ENCODE results near the gene SOD1.

SOD1 gene

GRCh38 chr21:31713115-31713514 lies 53.6 kb downstream of the SOD1 start:
- DNase-seq (ENCODE audit: low read depth, low spot score), result no peak
- no peaks in the 10 kb centered on the region for H3K36me3 ChIP-seq (ENCODE audit: insufficient read depth, insufficient read length, low read length)
- H3K4me3 ChIP-seq (ENCODE audit: insufficient read length, low read depth), result no peak overlapping the region
- H3K9me3 ChIP-seq (ENCODE audit: insufficient read depth, low read length), result no peaks in the 10 kb centered on the region
- TF ChIP-seq YY1 (IDR thresholded peaks at IDR 0.05; ENCODE audit: insufficient read depth, insufficient read length) (no peak), SUZ12 (IDR thresholded peaks at IDR 0.05; ENCODE audit: extremely low read depth, insufficient read depth, insufficient read length) (no peak), ZNF274 (IDR thresholded peaks at IDR 0.05; ENCODE audit: low read depth, low read length) (no peak)
- H3K4me1 ChIP-seq (ENCODE audit: insufficient read depth, insufficient read length), result no peaks in the 10 kb centered on the region
- no peaks in the 10 kb centered on the region for H3K27me3 ChIP-seq (ENCODE audit: insufficient read depth, insufficient read length)
- no peak overlapping the region for H3K9ac ChIP-seq (ENCODE audit: insufficient read length, low read depth)

- DNase-seq (ENCODE audit: low read depth, low spot score), result no peak
- no peaks in the 10 kb centered on the region for H3K4me1 ChIP-seq (ENCODE audit: insufficient read depth, insufficient read length)
- no peaks in the 10 kb centered on the region for H3K36me3 ChIP-seq (ENCODE audit: insufficient read depth, insufficient read length, low read length)
- no peaks in the 10 kb centered on the region for H3K27me3 ChIP-seq (ENCODE audit: insufficient read depth, insufficient read length)
- H3K9me3 ChIP-seq (ENCODE audit: insufficient read depth, low read length), result no peaks in the 10 kb centered on the region
- H3K4me3 ChIP-seq (ENCODE audit: insufficient read length, low read depth), result no peak overlapping the region
- TF ChIP-seq YY1 (IDR thresholded peaks at IDR 0.05; ENCODE audit: insufficient read depth, insufficient read length) (no peak), SUZ12 (IDR thresholded peaks at IDR 0.05; ENCODE audit: extremely low read depth, insufficient read depth, insufficient read length) (no peak), ZNF274 (IDR thresholded peaks at IDR 0.05; ENCODE audit: low read depth, low read length) (no peak)
- H3K9ac ChIP-seq (ENCODE audit: insufficient read length, low read depth), result no peak overlapping the region
These were observed 54.7 kb downstream of the SOD1 start for GRCh38 chr21:31713973-31714740.

- no peak for DNase-seq (ENCODE audit: low read depth, low spot score)
- Histone ChIP-seq H3K27me3 (ENCODE audit: insufficient read depth, insufficient read length) (no peaks in the 10 kb centered on the region), H3K9ac (ENCODE audit: insufficient read length, low read depth) (no peak overlapping the region), H3K4me1 (ENCODE audit: insufficient read depth, insufficient read length) (no peaks in the 10 kb centered on the region), H3K36me3 (ENCODE audit: insufficient read depth, insufficient read length, low read length) (no peaks in the 10 kb centered on the region), H3K9me3 (ENCODE audit: insufficient read depth, low read length) (no peaks in the 10 kb centered on the region), H3K4me3 (ENCODE audit: insufficient read length, low read depth) (no peak overlapping the region)
- no peak for TF ChIP-seq SUZ12 (IDR thresholded peaks at IDR 0.05; ENCODE audit: extremely low read depth, insufficient read depth, insufficient read length)
- no peak for TF ChIP-seq YY1 (IDR thresholded peaks at IDR 0.05; ENCODE audit: insufficient read depth, insufficient read length)
These were observed 55.4 kb downstream of the SOD1 start for GRCh38 chr21:31714741-31715365.

DNA sequence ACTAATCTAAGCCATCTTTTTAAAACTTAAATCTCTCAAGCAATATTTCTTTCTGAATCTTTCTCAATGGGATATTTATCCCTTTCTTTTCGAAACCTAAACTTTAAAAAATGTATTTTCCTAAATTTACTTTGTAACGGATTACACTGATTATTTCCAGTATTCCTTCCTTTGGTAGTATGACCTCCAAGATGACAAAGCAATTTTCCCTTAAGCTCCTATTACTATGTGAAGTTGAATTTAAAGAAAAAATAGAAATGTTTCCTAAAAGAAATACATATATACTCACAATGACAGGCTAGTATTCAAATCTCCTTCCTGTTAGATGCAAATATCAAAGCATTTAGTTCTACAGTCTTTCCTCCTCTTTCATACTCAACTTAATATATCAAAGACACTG lies 56.6 kb downstream of the SOD1 start:
- Histone ChIP-seq H3K9ac (ENCODE audit: insufficient read length, low read depth) (no peak overlapping the region), H3K27me3 (ENCODE audit: insufficient read depth, insufficient read length) (no peaks in the 10 kb centered on the region), H3K36me3 (ENCODE audit: insufficient read depth, insufficient read length, low read length) (no peaks in the 10 kb centered on the region), H3K4me1 (ENCODE audit: insufficient read depth, insufficient read length) (no peaks in the 10 kb centered on the region), H3K4me3 (ENCODE audit: insufficient read length, low read depth) (no peak overlapping the region), H3K9me3 (ENCODE audit: insufficient read depth, low read length) (no peaks in the 10 kb centered on the region)
- no peak for TF ChIP-seq ZNF274 (IDR thresholded peaks at IDR 0.05; ENCODE audit: low read depth, low read length)
- no peak for TF ChIP-seq SUZ12 (IDR thresholded peaks at IDR 0.05; ENCODE audit: extremely low read depth, insufficient read depth, insufficient read length)
- no peak for TF ChIP-seq YY1 (IDR thresholded peaks at IDR 0.05; ENCODE audit: insufficient read depth, insufficient read length)
- DNase-seq (ENCODE audit: low read depth, low spot score), result no peak
